PC-9 (cell line): Measurements from ENCODE around the gene BDKRB1.

Experiments used
- EZH2 ChIP-seq: fragments of 200-600 bp; sonication (generic); IDR thresholded peaks from 2 replicates; pipeline ENCODE4 v1.8.0; 2017; ENCODE audit warnings: antibody characterized with exemption, low read depth
- TF ChIP-seq, protein P1 (sequence below): fragments of 200-600 bp; sonication (generic); conservative IDR thresholded peaks from 2 replicates; pipeline ENCODE4 v1.6.1; 2017; ENCODE audit warnings: mixed run types, antibody characterized with exemption, mild to moderate bottlenecking, moderate library complexity

DNA sequence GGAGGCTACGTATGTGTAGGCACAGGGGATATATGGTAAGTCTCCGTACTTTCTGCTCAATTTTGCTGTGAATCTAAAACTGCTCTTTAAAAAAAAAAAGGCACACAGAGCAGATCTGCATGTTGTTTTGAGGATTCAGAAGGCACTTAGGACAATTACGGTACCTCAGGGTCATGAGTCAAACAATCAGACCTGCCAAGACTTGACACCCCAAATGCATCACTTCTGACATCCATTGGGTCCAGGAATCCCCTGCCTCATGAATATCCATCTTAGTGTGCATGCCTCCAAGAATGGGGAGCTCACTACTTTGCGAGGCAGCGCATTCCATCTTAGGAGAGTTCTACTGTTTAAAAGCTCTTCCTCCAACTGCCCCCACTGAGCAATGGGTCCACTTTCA, 48.3 kb upstream of the BDKRB1 start:
- TF ChIP-seq, protein P1, sequence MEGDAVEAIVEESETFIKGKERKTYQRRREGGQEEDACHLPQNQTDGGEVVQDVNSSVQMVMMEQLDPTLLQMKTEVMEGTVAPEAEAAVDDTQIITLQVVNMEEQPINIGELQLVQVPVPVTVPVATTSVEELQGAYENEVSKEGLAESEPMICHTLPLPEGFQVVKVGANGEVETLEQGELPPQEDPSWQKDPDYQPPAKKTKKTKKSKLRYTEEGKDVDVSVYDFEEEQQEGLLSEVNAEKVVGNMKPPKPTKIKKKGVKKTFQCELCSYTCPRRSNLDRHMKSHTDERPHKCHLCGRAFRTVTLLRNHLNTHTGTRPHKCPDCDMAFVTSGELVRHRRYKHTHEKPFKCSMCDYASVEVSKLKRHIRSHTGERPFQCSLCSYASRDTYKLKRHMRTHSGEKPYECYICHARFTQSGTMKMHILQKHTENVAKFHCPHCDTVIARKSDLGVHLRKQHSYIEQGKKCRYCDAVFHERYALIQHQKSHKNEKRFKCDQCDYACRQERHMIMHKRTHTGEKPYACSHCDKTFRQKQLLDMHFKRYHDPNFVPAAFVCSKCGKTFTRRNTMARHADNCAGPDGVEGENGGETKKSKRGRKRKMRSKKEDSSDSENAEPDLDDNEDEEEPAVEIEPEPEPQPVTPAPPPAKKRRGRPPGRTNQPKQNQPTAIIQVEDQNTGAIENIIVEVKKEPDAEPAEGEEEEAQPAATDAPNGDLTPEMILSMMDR: no peak
- TF ChIP-seq EZH2: no peak
